Right lobe of liver (tissue), 4 donors: Measurements from ENCODE around the gene LPAR3.

Experiments
- CTCF ChIP-seq, 4 donors: fragments of 200-600 bp in 3 of 4; fragments of 450-650 bp in 1 of 4; IDR thresholded peaks; one replicate each; pipeline versions ENCODE4 v1.5.1 to v1.8.0; 2016 to 2022; ENCODE audit warnings: antibody characterized with exemption in 4 of 4, mild to moderate bottlenecking in 2 of 4
- POLR2A ChIP-seq: fragments of 450-650 bp; IDR thresholded peaks from one replicate; pipeline ENCODE4 v1.6.1; 2017; ENCODE audit warnings: antibody characterized with exemption, mild to moderate bottlenecking
- donor health status: DM: no; HTN: no; CAD: no.
- donor health status: DM: no; HTN: no; CAD: no.
- donor health status: DM: no; HTN: yes; CAD: no.

- TF ChIP-seq POLR2A (no peak), CTCF (IDR thresholded peaks at IDR 0.05) (no peak)
Observed at GRCh38 chr1:84795966-84796600, 96.9 kb downstream of the LPAR3 start.
